HepG2 (cell line): ENCODE results near the gene ABHD15.

Experiments used
- CREB1 ChIP-seq, 2 experiments: fragments of 450-650 bp in 1 of 2; IDR thresholded peaks; 2 replicates each; pipeline ENCODE4 v1.6.1; 2016 to 2017; ENCODE audit warnings: control low read depth in 1 of 2, mild to moderate bottlenecking in 1 of 2, missing compliant biosample characterization in 1 of 2, missing genetic modification characterization in 1 of 2
- ETV5 ChIP-seq: IDR thresholded peaks from 2 replicates; pipeline ENCODE4 v1.6.1; 2018; ENCODE audit warnings: missing biosample characterization, missing genetic modification reagents, inconsistent platforms, borderline replicate concordance
- HDAC6 ChIP-seq: fragments of 200-600 bp; sonication (generic); IDR thresholded peaks from 2 replicates; pipeline ENCODE4 v1.7.0; 2017; ENCODE audit warnings: mild to moderate bottlenecking, antibody characterized with exemption, low read length, low read depth
- KAT7 ChIP-seq: IDR thresholded peaks from 2 replicates; pipeline ENCODE4 v1.6.1; 2018; ENCODE audit warnings: borderline replicate concordance, missing compliant biosample characterization
- RARA ChIP-seq: IDR thresholded peaks from 2 replicates; pipeline ENCODE4 v1.6.1; 2016; ENCODE audit warnings: missing genetic modification reagents, missing compliant biosample characterization
- SRY ChIP-seq: sonication (generic); formaldehyde crosslinking; IDR thresholded peaks from 2 replicates; pipeline ENCODE4 v1.8.0; 2022; ENCODE audit warnings: mild to moderate bottlenecking, missing genetic modification reagents
- ZNF234 ChIP-seq: sonication (generic); formaldehyde crosslinking; conservative IDR thresholded peaks from 2 replicates; pipeline ENCODE4 v1.5.1; 2020; ENCODE audit warnings: mild to moderate bottlenecking, missing genetic modification reagents
- ZNF24 ChIP-seq: fragments of 450-650 bp; IDR thresholded peaks from 2 replicates; pipeline ENCODE4 v1.6.1; 2017; ENCODE audit warnings: antibody characterized with exemption, mild to moderate bottlenecking
- ZNF317 ChIP-seq: sonication (generic); formaldehyde crosslinking; IDR thresholded peaks from 2 replicates; pipeline ENCODE4 v1.5.0; 2020; ENCODE audit warnings: mild to moderate bottlenecking, missing genetic modification reagents
- ZNF335 ChIP-seq: sonication (generic); formaldehyde crosslinking; IDR thresholded peaks from 2 replicates; pipeline ENCODE4 v1.4.0; 2020; ENCODE audit warnings: missing genetic modification reagents
- TF ChIP-seq, protein P1 (sequence below): sonication (generic); formaldehyde crosslinking; IDR thresholded peaks from 2 replicates; pipeline ENCODE4 v1.4.0; 2020; ENCODE audit warnings: missing genetic modification reagents
- TF ChIP-seq, protein P2 (sequence below): sonication (generic); formaldehyde crosslinking; IDR thresholded peaks from 2 replicates; pipeline ENCODE4 v1.5.0; 2020; ENCODE audit warnings: mild to moderate bottlenecking, missing genetic modification reagents, moderate library complexity
- TF ChIP-seq, protein P3 (sequence below), 2 experiments: sonication (generic) in 1 of 2; formaldehyde crosslinking in 1 of 2; IDR thresholded peaks; 2 replicates each; pipeline versions ENCODE4 v1.5.1 to v1.6.1; 2011 to 2020; ENCODE audit warnings: borderline replicate concordance in 1 of 2, low read depth in 1 of 2, low read length in 1 of 2, mild to moderate bottlenecking in 1 of 2, missing genetic modification reagents in 1 of 2, moderate library complexity in 1 of 2

DNA sequence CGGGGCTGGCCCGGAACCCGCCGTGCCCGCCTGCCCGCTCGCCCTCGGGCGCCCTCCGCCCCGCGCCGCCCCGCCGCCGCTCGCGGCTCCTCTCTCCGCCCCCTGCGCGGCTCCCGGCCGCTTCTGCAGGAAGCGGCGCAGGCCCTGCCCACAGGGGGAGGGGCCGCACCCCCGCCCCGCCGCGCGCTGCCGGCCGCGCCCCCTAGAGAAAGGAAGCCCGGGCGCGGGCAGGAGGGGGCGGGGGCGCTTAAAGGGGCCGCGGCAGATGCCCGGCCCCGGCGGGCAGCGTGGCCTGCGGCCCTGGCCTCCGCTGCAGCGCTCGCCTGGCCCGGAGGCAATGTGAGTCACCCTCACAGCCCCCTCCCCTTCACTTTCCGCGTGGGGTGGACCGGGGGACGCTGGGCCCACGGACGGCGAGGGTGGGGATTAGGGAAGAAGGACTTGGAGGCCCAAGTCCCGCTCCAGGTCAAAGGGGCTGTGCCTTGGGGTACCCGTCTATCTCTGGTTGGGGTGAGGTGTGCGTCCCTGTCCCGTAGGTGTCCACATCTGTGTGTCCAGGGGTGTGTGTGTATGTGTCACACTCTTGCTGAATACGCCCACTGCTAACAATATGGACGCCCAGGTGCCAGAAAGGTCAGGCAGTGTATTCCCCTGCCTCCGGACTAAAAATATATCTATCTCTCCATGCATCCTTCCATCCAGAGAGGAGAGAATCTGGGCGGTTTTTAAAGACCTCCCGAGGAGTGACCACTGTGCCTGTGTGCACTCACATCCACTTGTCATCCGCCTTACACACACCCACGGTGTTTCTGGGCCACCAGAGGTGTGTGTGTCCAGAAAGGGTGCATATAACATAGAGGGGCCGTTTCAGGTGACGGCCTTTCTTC, 22.9 kb upstream of the ABHD15 start, which contains the start of gene GIT1:
- TF ChIP-seq ZNF24 = no peak
- TF ChIP-seq ZNF317 (CRISPR knock-in tag) = no peak
- no peak for TF ChIP-seq CREB1 (IDR thresholded peaks at IDR 0.05)
- TF ChIP-seq CREB1 (CRISPR knock-in tag; IDR thresholded peaks at IDR 0.05) = no peak
- TF ChIP-seq ZNF335 (CRISPR knock-in tag) = no peak
- TF ChIP-seq, protein P1, sequence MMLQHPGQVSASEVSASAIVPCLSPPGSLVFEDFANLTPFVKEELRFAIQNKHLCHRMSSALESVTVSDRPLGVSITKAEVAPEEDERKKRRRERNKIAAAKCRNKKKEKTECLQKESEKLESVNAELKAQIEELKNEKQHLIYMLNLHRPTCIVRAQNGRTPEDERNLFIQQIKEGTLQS (CRISPR knock-in tag) = no peak
- TF ChIP-seq HDAC6 = no peak
- TF ChIP-seq ZNF234 = no peak
- TF ChIP-seq KAT7 (CRISPR knock-in tag) = no peak
- TF ChIP-seq, protein P2, sequence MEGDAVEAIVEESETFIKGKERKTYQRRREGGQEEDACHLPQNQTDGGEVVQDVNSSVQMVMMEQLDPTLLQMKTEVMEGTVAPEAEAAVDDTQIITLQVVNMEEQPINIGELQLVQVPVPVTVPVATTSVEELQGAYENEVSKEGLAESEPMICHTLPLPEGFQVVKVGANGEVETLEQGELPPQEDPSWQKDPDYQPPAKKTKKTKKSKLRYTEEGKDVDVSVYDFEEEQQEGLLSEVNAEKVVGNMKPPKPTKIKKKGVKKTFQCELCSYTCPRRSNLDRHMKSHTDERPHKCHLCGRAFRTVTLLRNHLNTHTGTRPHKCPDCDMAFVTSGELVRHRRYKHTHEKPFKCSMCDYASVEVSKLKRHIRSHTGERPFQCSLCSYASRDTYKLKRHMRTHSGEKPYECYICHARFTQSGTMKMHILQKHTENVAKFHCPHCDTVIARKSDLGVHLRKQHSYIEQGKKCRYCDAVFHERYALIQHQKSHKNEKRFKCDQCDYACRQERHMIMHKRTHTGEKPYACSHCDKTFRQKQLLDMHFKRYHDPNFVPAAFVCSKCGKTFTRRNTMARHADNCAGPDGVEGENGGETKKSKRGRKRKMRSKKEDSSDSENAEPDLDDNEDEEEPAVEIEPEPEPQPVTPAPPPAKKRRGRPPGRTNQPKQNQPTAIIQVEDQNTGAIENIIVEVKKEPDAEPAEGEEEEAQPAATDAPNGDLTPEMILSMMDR (CRISPR knock-in tag) = no peak; the same call in 1 of the 2 replicates
- no peak; the same call in 1 of the 2 replicates for TF ChIP-seq SRY
- no peak for TF ChIP-seq ETV5 (CRISPR knock-in tag)
- TF ChIP-seq RARA (CRISPR knock-in tag) = no peak
- TF ChIP-seq, protein P3, sequence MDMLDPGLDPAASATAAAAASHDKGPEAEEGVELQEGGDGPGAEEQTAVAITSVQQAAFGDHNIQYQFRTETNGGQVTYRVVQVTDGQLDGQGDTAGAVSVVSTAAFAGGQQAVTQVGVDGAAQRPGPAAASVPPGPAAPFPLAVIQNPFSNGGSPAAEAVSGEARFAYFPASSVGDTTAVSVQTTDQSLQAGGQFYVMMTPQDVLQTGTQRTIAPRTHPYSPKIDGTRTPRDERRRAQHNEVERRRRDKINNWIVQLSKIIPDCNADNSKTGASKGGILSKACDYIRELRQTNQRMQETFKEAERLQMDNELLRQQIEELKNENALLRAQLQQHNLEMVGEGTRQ (IDR thresholded peaks at IDR 0.05; ENCODE audit: low read depth, low read length) = no peak
- TF ChIP-seq, protein P3 (CRISPR knock-in tag; IDR thresholded peaks at IDR 0.05; ENCODE audit: borderline replicate concordance) = no peak
